Measurements from ENCODE around the gene OR10V1.

GRCh38 chr11:59716051-59716450 lies 2.4 kb upstream of the OR10V1 start:
- no peak for TF ChIP-seq POLR2A (IDR thresholded peaks at IDR 0.05)
- TF ChIP-seq CTCF (IDR thresholded peaks at IDR 0.05): no peak
- no peak for TF ChIP-seq POLR2AphosphoS5 (IDR thresholded peaks at IDR 0.05)
